PC-9 (cell line): Measurements from ENCODE around the gene RIMKLB. TPM values are rescaled to one million over a fixed set of nuclear protein-coding genes. Genes with fewer than 3 reads are reported as not detected.

Experiments
- BruUV-seq: library from RNA; stranded (reverse); fragments of 400-500 nt; replicated peaks from 2 replicates; lab custom pipeline; 2021; lab: Mats Ljungman, UMichigan
- CTCF ChIA-PET: fragments of 300-600 bp; sonication (Branson Sonifier 250); formaldehyde crosslinking; loops from one replicate; lab custom pipeline; 2022; ENCODE audit warnings: antibody characterized with exemption; lab: Charles Lee
- POLR2A ChIA-PET: fragments of 300-600 bp; sonication (Branson Sonifier 250); formaldehyde crosslinking; loops from one replicate; lab custom pipeline; 2022; ENCODE audit warnings: antibody characterized with exemption; ENCODE audit not compliant: unreplicated experiment; lab: Charles Lee
- DNase-seq, 2 experiments: peaks; one replicate each; pipeline versions ENCODE4 v3.0.0 to v3.0.0-alpha.2; 2015 to 2022; ENCODE audit warnings: mixed read lengths in 1 of 2
- H2AFZ ChIP-seq: fragments of 200-600 bp; sonication (generic); 2 replicates; pipeline ENCODE4 v1.8.1; 2017; ENCODE audit warnings: antibody characterized with exemption
- H3F3A ChIP-seq: fragments of 200-600 bp; sonication (generic); 2 replicates; pipeline ENCODE4 v1.8.1; 2017; ENCODE audit warnings: antibody characterized with exemption, mild to moderate bottlenecking, low read depth; ENCODE audit not compliant: insufficient read depth
- H3K27ac ChIP-seq: fragments of 200-600 bp; sonication (generic); 2 replicates; pipeline ENCODE4 v1.6.1; 2016; ENCODE audit warnings: mixed run types
- H3K27me3 ChIP-seq: fragments of 200-600 bp; sonication (generic); 2 replicates; pipeline ENCODE4 v1.6.1; 2016; ENCODE audit warnings: low read depth, mixed run types; ENCODE audit not compliant: insufficient read depth
- H3K36me3 ChIP-seq: fragments of 200-600 bp; sonication (generic); 2 replicates; pipeline ENCODE4 v1.6.1; 2016; ENCODE audit warnings: low read depth, mixed run types
- H3K4me1 ChIP-seq: fragments of 200-600 bp; sonication (generic); replicated peaks from 2 replicates; pipeline ENCODE4 v1.6.1; 2016; ENCODE audit warnings: mixed run types; ENCODE audit not compliant: insufficient read depth
- H3K4me2 ChIP-seq: fragments of 200-600 bp; sonication (generic); 2 replicates; pipeline ENCODE4 v1.6.1; 2017; ENCODE audit warnings: mixed run types
- H3K4me3 ChIP-seq: fragments of 200-600 bp; sonication (generic); 2 replicates; pipeline ENCODE4 v1.6.1; 2016; ENCODE audit warnings: mixed run types
- H3K79me2 ChIP-seq: fragments of 200-600 bp; sonication (generic); 2 replicates; pipeline ENCODE4 v1.6.1; 2017; ENCODE audit warnings: low read depth, mixed run types
- H3K9me2 ChIP-seq: fragments of 200-600 bp; sonication (generic); 2 replicates; pipeline ENCODE4 v1.8.1; 2017; ENCODE audit warnings: mild to moderate bottlenecking; ENCODE audit not compliant: insufficient read depth
- H3K9me3 ChIP-seq: fragments of 200-600 bp; sonication (generic); 2 replicates; pipeline ENCODE4 v1.8.1; 2016; ENCODE audit warnings: low read depth; ENCODE audit not compliant: insufficient read depth
- H4K20me1 ChIP-seq: fragments of 200-600 bp; sonication (generic); 2 replicates; pipeline ENCODE4 v1.8.1; 2017; ENCODE audit not compliant: insufficient read depth
- EZH2 ChIP-seq: fragments of 200-600 bp; sonication (generic); IDR thresholded peaks from 2 replicates; pipeline ENCODE4 v1.8.0; 2017; ENCODE audit warnings: antibody characterized with exemption, low read depth
- intact Hi-C: fragments of 100-400 bp; cut with micrococcal nuclease; formaldehyde crosslinking; loops from one replicate; pipeline ENCODE4 v1.10.0; 2022; ENCODE audit not compliant: unreplicated experiment
- total RNA-seq: library from RNA; stranded (reverse); gene quantifications from 2 replicates; pipeline ENCODE4 v1.2.3, GENCODE V29; 2021
- TF ChIP-seq, protein P1 (sequence below): fragments of 200-600 bp; sonication (generic); conservative IDR thresholded peaks from 2 replicates; pipeline ENCODE4 v1.6.1; 2017; ENCODE audit warnings: mixed run types, antibody characterized with exemption, mild to moderate bottlenecking, moderate library complexity

The RIMKLB gene
- total RNA-seq, 1 experiment from 2014 or later: 64.8 TPM

DNA sequence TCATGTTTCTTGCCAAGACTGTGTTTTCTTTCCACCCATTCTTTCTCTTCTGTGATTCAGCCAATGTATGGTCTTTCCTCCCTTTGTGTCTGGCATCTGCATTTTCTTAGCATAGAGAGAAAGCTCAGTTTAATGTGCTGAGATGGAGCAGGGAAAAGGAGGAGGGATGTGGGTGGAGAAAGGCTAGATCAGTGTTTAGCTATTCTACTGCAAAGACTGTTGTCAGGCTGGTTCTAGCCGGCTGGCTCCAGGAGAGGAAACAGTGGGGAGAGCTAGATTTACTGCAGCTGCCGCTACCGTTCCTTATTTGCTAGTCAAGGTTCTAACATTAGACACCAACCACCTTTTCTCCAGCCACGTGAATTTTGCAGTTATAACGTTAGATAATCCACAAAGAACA is 5.2 kb upstream of the RIMKLB start:
- intact Hi-C loops: no loop called here
- no peaks in the 10 kb centered on the region for H3K36me3 ChIP-seq

DNA sequence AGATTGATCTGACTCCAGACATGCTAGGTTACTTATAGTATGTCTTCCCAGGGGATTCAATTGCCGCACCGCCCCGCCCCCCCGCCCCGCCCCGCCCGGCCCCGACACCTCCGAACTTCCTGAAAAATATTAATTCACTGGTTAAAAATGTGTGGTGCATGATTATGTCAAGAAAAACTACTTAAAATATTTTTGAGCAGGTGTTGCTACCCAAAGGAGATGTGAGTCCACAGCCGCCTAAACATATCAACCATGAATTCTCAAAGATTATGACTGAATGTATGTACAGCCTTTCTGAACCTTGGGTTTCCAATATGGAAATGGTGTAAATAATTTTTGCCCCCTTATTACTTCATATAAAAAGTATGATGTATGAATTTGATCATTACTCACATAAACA is 2.7 kb upstream of the RIMKLB start:
- Histone ChIP-seq H3K9me2 (no peaks in the 10 kb centered on the region), H3K36me3 (no peaks in the 10 kb centered on the region), H3K4me3 (no peak overlapping the region), H3K27ac (no peak overlapping the region), H4K20me1 (peaks cover 7% of the 10 kb centered on the region), H3K4me1 (peaks cover 13% of the 10 kb centered on the region), H3K9me3 (no peaks in the 10 kb centered on the region), H2AFZ (no peak overlapping the region), H3F3A (peaks cover 14% of the 10 kb centered on the region; the same call in 1 of the 2 replicates), H3K27me3 (no peaks in the 10 kb centered on the region), H3K79me2 (peaks cover 16% of the 10 kb centered on the region), H3K4me2 (no peak overlapping the region)
- TF ChIP-seq EZH2: no peak
- TF ChIP-seq, protein P1, sequence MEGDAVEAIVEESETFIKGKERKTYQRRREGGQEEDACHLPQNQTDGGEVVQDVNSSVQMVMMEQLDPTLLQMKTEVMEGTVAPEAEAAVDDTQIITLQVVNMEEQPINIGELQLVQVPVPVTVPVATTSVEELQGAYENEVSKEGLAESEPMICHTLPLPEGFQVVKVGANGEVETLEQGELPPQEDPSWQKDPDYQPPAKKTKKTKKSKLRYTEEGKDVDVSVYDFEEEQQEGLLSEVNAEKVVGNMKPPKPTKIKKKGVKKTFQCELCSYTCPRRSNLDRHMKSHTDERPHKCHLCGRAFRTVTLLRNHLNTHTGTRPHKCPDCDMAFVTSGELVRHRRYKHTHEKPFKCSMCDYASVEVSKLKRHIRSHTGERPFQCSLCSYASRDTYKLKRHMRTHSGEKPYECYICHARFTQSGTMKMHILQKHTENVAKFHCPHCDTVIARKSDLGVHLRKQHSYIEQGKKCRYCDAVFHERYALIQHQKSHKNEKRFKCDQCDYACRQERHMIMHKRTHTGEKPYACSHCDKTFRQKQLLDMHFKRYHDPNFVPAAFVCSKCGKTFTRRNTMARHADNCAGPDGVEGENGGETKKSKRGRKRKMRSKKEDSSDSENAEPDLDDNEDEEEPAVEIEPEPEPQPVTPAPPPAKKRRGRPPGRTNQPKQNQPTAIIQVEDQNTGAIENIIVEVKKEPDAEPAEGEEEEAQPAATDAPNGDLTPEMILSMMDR: no peak
- no peak for DNase-seq
- CTCF ChIA-PET: interaction anchor here (0.6 kb wide), 1 partner anchor 129 kb away, joined by 5 read pairs; no protein-coding TSS in a partner anchor
- intact Hi-C loops: loop anchor here (5.0 kb wide), 1 partner anchor 252 kb away; the partner anchor contains the start of gene M6PR
- POLR2A ChIA-PET: no interaction called here
- BruUV-seq: no TSS peak

More for the DNA sequence above, 5.2 kb upstream of the RIMKLB start:
- no peak for TF ChIP-seq EZH2
- TF ChIP-seq, protein P1: no peak
- DNase-seq: peak in 1 of 2 experiments; percentile 31
- no peaks in the 10 kb centered on the region for H3K27me3 ChIP-seq
- H3K9me2 ChIP-seq: no peaks in the 10 kb centered on the region
- no peak overlapping the region for H3K27ac ChIP-seq
- H4K20me1 ChIP-seq: no peaks in the 10 kb centered on the region
- no peaks in the 10 kb centered on the region for H3K79me2 ChIP-seq
- H3K4me3 ChIP-seq: no peak overlapping the region
- no TSS peak for BruUV-seq
- ChIA-PET POLR2A (interaction anchor here (0.6 to 0.7 kb wide), 2 partner anchors 10 to 1569 kb away, joined by 3 to 5 read pairs; no protein-coding TSS in a partner anchor), CTCF (interaction anchor here (0.5 kb wide), 1 partner anchor 446 kb away, joined by 3 read pairs; no protein-coding TSS in a partner anchor)
- H3K4me2 ChIP-seq: no peak overlapping the region
- no peak overlapping the region for H2AFZ ChIP-seq
- no peaks in the 10 kb centered on the region for H3K9me3 ChIP-seq
- H3K4me1 ChIP-seq: peaks cover 11% of the 10 kb centered on the region; the same call in 1 of the 2 replicates
- peaks cover 14% of the 10 kb centered on the region; the same call in 1 of the 2 replicates for H3F3A ChIP-seq

DNA sequence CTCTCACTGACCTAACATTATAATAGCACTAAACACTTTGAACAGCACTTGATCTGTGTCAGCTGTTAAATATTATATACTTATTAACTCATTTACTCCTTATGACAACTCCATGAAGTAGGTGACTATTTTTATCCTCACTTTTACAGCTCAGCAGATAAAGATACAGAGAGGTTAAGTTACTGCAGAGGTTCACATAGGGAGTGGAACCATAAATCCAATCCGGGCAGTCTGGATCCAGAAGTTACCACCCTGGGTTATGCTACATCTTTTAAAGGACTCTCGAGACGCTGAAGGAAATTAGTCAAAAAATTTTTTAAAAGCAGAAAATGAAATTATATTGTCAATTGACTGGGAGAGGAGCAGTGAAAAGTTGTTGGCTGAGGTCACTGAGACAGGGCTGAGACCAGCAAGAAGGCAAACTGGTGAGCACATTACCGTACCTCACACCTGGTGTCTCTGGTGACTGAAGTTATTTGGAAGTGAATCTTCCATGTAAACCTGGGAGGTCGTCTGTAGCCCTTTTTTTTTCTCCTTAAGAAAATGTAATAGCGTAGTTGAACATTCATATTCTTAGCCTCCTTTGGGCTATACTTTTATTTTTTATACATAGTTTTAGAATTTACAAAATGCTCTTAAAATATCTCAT is 1.2 kb upstream of the RIMKLB start:
- no peak for TF ChIP-seq EZH2
- TF ChIP-seq, protein P1: no peak
- DNase-seq: no peak
- Histone ChIP-seq H3K27ac (0 out of 2 replicates have a peak overlapping the region, but pooled peaks have one; percentile 3), H3K9me2 (no peaks in the 10 kb centered on the region), H3K9me3 (no peaks in the 10 kb centered on the region), H3K79me2 (peaks cover 31% of the 10 kb centered on the region), H3K27me3 (no peaks in the 10 kb centered on the region), H2AFZ (peak overlapping the region; percentile 84), H4K20me1 (peaks cover 16% of the 10 kb centered on the region), H3K4me1 (peaks cover 16% of the 10 kb centered on the region), H3K4me2 (peak overlapping the region; percentile 65), H3K36me3 (no peaks in the 10 kb centered on the region; the same call in 1 of the 2 replicates), H3F3A (peaks cover 14% of the 10 kb centered on the region; the same call in 1 of the 2 replicates), H3K4me3 (peak overlapping the region; percentile 92)
- ChIA-PET CTCF (interaction anchor here (0.8 kb wide), 1 partner anchor 153 kb away, joined by 4 read pairs; no protein-coding TSS in a partner anchor), POLR2A (interaction anchor here (0.6 to 1.6 kb wide), 3 partner anchors 9 to 253 kb away, joined by 3 to 8 read pairs (median 3); partner anchors contain the start of gene M6PR)
- BruUV-seq: no TSS peak
- intact Hi-C loops: loop anchor here (1.0 to 5.0 kb wide), 2 partner anchors 14 to 251 kb away; partner anchors contain the start of gene M6PR
